HepG2 (cell line): ENCODE data around the gene ABHD12. TPM values are rescaled to one million over a fixed set of nuclear protein-coding genes. Genes with fewer than 3 reads are reported as not detected.

Experiments used
- ESRRA ChIP-seq: sonication (generic); formaldehyde crosslinking; IDR thresholded peaks from 2 replicates; pipeline ENCODE4 v1.5.1; 2020; ENCODE audit warnings: mild to moderate bottlenecking, low read depth, missing genetic modification reagents
- HNRNPLL ChIP-seq: fragments of 200-400 bp; formaldehyde crosslinking; IDR thresholded peaks from 2 replicates; pipeline ENCODE4 v1.6.1; 2017; ENCODE audit warnings: mild to moderate bottlenecking, low read depth, low read length; ENCODE audit not compliant: poor library complexity, severe bottlenecking
- ISL2 ChIP-seq: sonication (generic); formaldehyde crosslinking; IDR thresholded peaks from 2 replicates; pipeline ENCODE4 v1.5.0; 2020; ENCODE audit warnings: missing genetic modification reagents
- ISX ChIP-seq: sonication (generic); formaldehyde crosslinking; conservative IDR thresholded peaks from 2 replicates; pipeline ENCODE4 v1.5.0; 2020; ENCODE audit warnings: missing genetic modification reagents
- JUNB ChIP-seq: sonication (generic); formaldehyde crosslinking; IDR thresholded peaks from 2 replicates; pipeline ENCODE4 v1.8.0; 2022; ENCODE audit warnings: missing genetic modification reagents, mild to moderate bottlenecking, borderline replicate concordance
- MAFG ChIP-seq: sonication (generic); formaldehyde crosslinking; IDR thresholded peaks from 2 replicates; pipeline ENCODE4 v1.5.1; 2020; ENCODE audit warnings: mild to moderate bottlenecking, missing genetic modification reagents
- MTF2 ChIP-seq: sonication (generic); formaldehyde crosslinking; IDR thresholded peaks from 2 replicates; pipeline ENCODE4 v1.5.0; 2020; ENCODE audit warnings: missing genetic modification reagents, borderline replicate concordance
- RFX3 ChIP-seq: IDR thresholded peaks from 2 replicates; pipeline ENCODE4 v1.6.1; 2016; ENCODE audit warnings: missing biosample characterization, missing genetic modification reagents
- SOX5 ChIP-seq: IDR thresholded peaks from 2 replicates; pipeline ENCODE4 v1.6.1; 2016; ENCODE audit warnings: borderline replicate concordance
- ZNF138 ChIP-seq: sonication (generic); formaldehyde crosslinking; IDR thresholded peaks from 2 replicates; pipeline ENCODE4 v1.5.0; 2020; ENCODE audit warnings: mild to moderate bottlenecking, low read depth, missing genetic modification reagents
- ZNF562 ChIP-seq: sonication (generic); formaldehyde crosslinking; IDR thresholded peaks from 2 replicates; pipeline ENCODE4 v1.8.0; 2022; ENCODE audit warnings: missing genetic modification reagents, borderline replicate concordance
- polyA plus RNA-seq, 8 experiments: library from polyadenylated mRNA; depleted of rRNA in 3 of 8; stranded (reverse) in 7 of 8; unstranded in 1 of 8; fragments of >200 nt; fragmentation: Illumina TruSeq in 4 of 8; extraction: Trizol in 4 of 8; gene quantifications; 2 replicates each; pipeline versions ENCODE4 v1.2.1 to v1.2.3, GENCODE V29; 2011 to 2016; ENCODE audit warnings: low read depth in 4 of 8, missing spikeins in 1 of 8, mixed read lengths in 1 of 8; ENCODE audit not compliant: insufficient read depth in 1 of 8
- total RNA-seq, 5 experiments: library from RNA; depleted of rRNA; stranded (reverse); fragments of >200 nt; fragmentation: Illumina TruSeq; extraction: Trizol; gene quantifications; 2 replicates each; pipeline ENCODE4 v1.2.3, GENCODE V29; 2016; ENCODE audit warnings: low read depth in 1 of 5
- TF ChIP-seq, protein P1 (sequence below): sonication (generic); formaldehyde crosslinking; IDR thresholded peaks from 2 replicates; pipeline ENCODE4 v1.8.0; 2022; ENCODE audit warnings: mild to moderate bottlenecking, missing genetic modification reagents, moderate library complexity
- TF ChIP-seq, protein P2 (sequence below): sonication (generic); formaldehyde crosslinking; IDR thresholded peaks from 2 replicates; pipeline ENCODE4 v1.4.0; 2020; ENCODE audit warnings: mild to moderate bottlenecking, missing genetic modification reagents, borderline replicate concordance
- TF ChIP-seq, protein P3 (sequence below), 2 experiments: sonication (generic) in 1 of 2; formaldehyde crosslinking in 1 of 2; IDR thresholded peaks; 2 replicates each; pipeline versions ENCODE4 v1.6.1 to v1.9.0; 2014 to 2022; ENCODE audit warnings: antibody characterized with exemption in 1 of 2, borderline replicate concordance in 1 of 2, inconsistent platforms in 1 of 2, low read depth in 1 of 2, missing genetic modification reagents in 1 of 2

Gene ABHD12
- total and polyA plus RNA-seq, 2 of the 13 experiments (the other 11 are each of a cell fraction or from before 2014, with no cell fraction given) = 23.5 to 72.1 TPM

DNA sequence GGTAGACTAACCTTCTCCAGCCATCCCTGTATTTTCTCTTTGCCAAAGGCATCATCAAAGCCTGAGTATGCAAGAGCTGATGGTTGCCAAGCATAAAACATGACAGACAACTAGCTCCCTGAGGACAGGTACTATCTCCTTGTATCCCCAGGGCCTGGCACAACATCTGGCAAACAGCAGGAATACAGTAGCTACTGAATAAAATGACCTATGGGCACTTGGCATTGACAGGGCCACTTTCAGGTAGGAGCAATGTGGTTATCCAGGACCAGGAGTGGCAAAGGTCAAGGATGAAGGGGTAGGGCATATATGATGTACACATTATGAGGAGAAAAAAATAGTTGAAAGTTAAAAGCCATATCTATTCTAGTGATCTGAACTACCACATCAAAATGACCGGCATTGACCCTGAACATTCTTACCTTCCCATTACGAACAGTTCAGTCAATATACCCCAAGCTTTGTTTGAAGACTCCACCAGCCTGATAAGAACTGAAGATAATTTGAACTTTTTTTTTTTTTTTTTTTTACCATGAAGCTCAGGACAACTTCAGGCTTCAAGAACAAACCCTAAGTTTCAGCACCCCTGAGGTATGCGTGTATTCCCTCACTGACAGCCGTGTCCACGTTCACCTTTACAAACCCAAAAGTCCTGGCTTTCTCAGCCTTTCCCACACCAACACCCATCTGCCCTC lies 12.3 kb downstream of the ABHD12 start (continued):
- TF ChIP-seq, protein P1, sequence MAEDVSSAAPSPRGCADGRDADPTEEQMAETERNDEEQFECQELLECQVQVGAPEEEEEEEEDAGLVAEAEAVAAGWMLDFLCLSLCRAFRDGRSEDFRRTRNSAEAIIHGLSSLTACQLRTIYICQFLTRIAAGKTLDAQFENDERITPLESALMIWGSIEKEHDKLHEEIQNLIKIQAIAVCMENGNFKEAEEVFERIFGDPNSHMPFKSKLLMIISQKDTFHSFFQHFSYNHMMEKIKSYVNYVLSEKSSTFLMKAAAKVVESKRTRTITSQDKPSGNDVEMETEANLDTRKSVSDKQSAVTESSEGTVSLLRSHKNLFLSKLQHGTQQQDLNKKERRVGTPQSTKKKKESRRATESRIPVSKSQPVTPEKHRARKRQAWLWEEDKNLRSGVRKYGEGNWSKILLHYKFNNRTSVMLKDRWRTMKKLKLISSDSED = no peak
- TF ChIP-seq ZNF138 (CRISPR knock-in tag) = no peak
- TF ChIP-seq, protein P2, sequence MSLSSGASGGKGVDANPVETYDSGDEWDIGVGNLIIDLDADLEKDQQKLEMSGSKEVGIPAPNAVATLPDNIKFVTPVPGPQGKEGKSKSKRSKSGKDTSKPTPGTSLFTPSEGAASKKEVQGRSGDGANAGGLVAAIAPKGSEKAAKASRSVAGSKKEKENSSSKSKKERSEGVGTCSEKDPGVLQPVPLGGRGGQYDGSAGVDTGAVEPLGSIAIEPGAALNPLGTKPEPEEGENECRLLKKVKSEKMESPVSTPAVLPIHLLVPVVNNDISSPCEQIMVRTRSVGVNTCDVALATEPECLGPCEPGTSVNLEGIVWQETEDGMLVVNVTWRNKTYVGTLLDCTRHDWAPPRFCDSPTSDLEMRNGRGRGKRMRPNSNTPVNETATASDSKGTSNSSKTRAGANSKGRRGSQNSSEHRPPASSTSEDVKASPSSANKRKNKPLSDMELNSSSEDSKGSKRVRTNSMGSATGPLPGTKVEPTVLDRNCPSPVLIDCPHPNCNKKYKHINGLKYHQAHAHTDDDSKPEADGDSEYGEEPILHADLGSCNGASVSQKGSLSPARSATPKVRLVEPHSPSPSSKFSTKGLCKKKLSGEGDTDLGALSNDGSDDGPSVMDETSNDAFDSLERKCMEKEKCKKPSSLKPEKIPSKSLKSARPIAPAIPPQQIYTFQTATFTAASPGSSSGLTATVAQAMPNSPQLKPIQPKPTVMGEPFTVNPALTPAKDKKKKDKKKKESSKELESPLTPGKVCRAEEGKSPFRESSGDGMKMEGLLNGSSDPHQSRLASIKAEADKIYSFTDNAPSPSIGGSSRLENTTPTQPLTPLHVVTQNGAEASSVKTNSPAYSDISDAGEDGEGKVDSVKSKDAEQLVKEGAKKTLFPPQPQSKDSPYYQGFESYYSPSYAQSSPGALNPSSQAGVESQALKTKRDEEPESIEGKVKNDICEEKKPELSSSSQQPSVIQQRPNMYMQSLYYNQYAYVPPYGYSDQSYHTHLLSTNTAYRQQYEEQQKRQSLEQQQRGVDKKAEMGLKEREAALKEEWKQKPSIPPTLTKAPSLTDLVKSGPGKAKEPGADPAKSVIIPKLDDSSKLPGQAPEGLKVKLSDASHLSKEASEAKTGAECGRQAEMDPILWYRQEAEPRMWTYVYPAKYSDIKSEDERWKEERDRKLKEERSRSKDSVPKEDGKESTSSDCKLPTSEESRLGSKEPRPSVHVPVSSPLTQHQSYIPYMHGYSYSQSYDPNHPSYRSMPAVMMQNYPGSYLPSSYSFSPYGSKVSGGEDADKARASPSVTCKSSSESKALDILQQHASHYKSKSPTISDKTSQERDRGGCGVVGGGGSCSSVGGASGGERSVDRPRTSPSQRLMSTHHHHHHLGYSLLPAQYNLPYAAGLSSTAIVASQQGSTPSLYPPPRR = peak; percentile 100
- TF ChIP-seq, protein P3, sequence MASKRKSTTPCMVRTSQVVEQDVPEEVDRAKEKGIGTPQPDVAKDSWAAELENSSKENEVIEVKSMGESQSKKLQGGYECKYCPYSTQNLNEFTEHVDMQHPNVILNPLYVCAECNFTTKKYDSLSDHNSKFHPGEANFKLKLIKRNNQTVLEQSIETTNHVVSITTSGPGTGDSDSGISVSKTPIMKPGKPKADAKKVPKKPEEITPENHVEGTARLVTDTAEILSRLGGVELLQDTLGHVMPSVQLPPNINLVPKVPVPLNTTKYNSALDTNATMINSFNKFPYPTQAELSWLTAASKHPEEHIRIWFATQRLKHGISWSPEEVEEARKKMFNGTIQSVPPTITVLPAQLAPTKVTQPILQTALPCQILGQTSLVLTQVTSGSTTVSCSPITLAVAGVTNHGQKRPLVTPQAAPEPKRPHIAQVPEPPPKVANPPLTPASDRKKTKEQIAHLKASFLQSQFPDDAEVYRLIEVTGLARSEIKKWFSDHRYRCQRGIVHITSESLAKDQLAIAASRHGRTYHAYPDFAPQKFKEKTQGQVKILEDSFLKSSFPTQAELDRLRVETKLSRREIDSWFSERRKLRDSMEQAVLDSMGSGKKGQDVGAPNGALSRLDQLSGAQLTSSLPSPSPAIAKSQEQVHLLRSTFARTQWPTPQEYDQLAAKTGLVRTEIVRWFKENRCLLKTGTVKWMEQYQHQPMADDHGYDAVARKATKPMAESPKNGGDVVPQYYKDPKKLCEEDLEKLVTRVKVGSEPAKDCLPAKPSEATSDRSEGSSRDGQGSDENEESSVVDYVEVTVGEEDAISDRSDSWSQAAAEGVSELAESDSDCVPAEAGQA (IDR thresholded peaks at IDR 0.05; ENCODE audit: low read depth) = no peak
- TF ChIP-seq, protein P3 (CRISPR knock-in tag; IDR thresholded peaks at IDR 0.05; ENCODE audit: borderline replicate concordance) = no peak
- no peak; the same call in 1 of the 2 replicates for TF ChIP-seq JUNB (CRISPR knock-in tag)
- no peak for TF ChIP-seq MAFG (CRISPR knock-in tag)
- TF ChIP-seq ZNF562 = no peak
- TF ChIP-seq MTF2 (CRISPR knock-in tag) = no peak
- no peak for TF ChIP-seq ISX (CRISPR knock-in tag)
- no peak for TF ChIP-seq HNRNPLL
- peak; percentile 99 for TF ChIP-seq ISL2 (CRISPR knock-in tag)
- TF ChIP-seq RFX3 = no peak
- peak; percentile 57 for TF ChIP-seq ESRRA
- TF ChIP-seq SOX5 (CRISPR knock-in tag) = peak; percentile 88
